HEK293 (cell line): Measurements from ENCODE around the gene ACAP2.
"Not testable (repeated sequence)": the region's sequence is repeated elsewhere in the genome, so short reads cannot be mapped to it uniquely, and the experiment has no call there.

Source experiments
- CTCF ChIA-PET: fragments of 350-600 bp; formaldehyde crosslinking; extraction: SDS; loops from one replicate; lab custom pipeline; 2021; ENCODE audit warnings: antibody characterized with exemption; lab: Yijun Ruan, JAX
- POLR2A ChIA-PET: fragments of 300-600 bp; formaldehyde crosslinking; extraction: SDS; loops from one replicate; lab custom pipeline; 2020; ENCODE audit warnings: antibody characterized with exemption, inconsistent platforms; lab: Yijun Ruan, JAX
- H3K27ac ChIP-seq: fragments of 200-500 bp; sonication (Bioruptor generic); 2 replicates; pipeline ENCODE4 v1.5.1; 2014; ENCODE audit warnings: low read depth, low read length, control low read depth, inconsistent platforms; ENCODE audit errors: extremely low read depth
- H3K36me3 ChIP-seq, 2 experiments: fragments of 200-500 bp in 1 of 2; sonication (Bioruptor generic) in 1 of 2; 1 replicate in 1 of 2; 2 replicates in 1 of 2; pipeline ENCODE4 v1.5.1; 2014 to 2017; ENCODE audit warnings: inconsistent platforms in 2 of 2, low read length in 2 of 2; ENCODE audit not compliant: control insufficient read depth in 2 of 2, insufficient read depth in 1 of 2
- H3K4me1 ChIP-seq: fragments of 200-500 bp; sonication (Bioruptor generic); 2 replicates; pipeline ENCODE4 v1.5.1; 2014; ENCODE audit warnings: mild to moderate bottlenecking, low read length, inconsistent platforms; ENCODE audit not compliant: control insufficient read depth, insufficient read depth
- H3K4me3 ChIP-seq: 2 replicates; pipeline ENCODE4 v1.5.1; 2011; ENCODE audit warnings: low read depth, mild to moderate bottlenecking, control low read depth, low read length, moderate library complexity
- H3K9me3 ChIP-seq: fragments of 200-500 bp; sonication (Bioruptor generic); 2 replicates; pipeline ENCODE4 v1.5.1; 2014; ENCODE audit warnings: low read depth, low read length, inconsistent platforms; ENCODE audit not compliant: control insufficient read depth, insufficient read depth
- ATF2 ChIP-seq: fragments of 450-650 bp; formaldehyde crosslinking; IDR thresholded peaks from 2 replicates; pipeline ENCODE4 v1.5.1; 2016; ENCODE audit warnings: missing biosample characterization, missing genetic modification characterization, low read depth
- GLI2 ChIP-seq: fragments of 450-650 bp; formaldehyde crosslinking; IDR thresholded peaks from 2 replicates; pipeline ENCODE4; 2017; ENCODE audit warnings: missing biosample characterization, missing genetic modification characterization, low read depth, borderline replicate concordance
- PATZ1 ChIP-seq: fragments of 450-650 bp; formaldehyde crosslinking; IDR thresholded peaks from 2 replicates; pipeline ENCODE4 v1.5.1; 2016; ENCODE audit warnings: missing biosample characterization, missing genetic modification characterization
- PRDM10 ChIP-seq: fragments of 450-650 bp; formaldehyde crosslinking; IDR thresholded peaks from 2 replicates; pipeline ENCODE4 v1.5.1; 2016; ENCODE audit warnings: missing biosample characterization, missing genetic modification characterization
- SETDB1 ChIP-seq: IDR thresholded peaks from one replicate; pipeline ENCODE4 v1.6.1; 2017; ENCODE audit warnings: mild to moderate bottlenecking, low read length, moderate library complexity, mixed read lengths; ENCODE audit not compliant: insufficient read length
- SP7 ChIP-seq: fragments of 450-650 bp; formaldehyde crosslinking; IDR thresholded peaks from 2 replicates; pipeline ENCODE4 v1.5.1; 2016; ENCODE audit warnings: missing biosample characterization, missing genetic modification characterization
- ZEB2 ChIP-seq: fragments of 450-650 bp; formaldehyde crosslinking; IDR thresholded peaks from 2 replicates; pipeline ENCODE4 v1.5.1; 2016; ENCODE audit warnings: missing biosample characterization, missing genetic modification characterization
- ZNF148 ChIP-seq: fragments of 450-650 bp; formaldehyde crosslinking; IDR thresholded peaks from 2 replicates; pipeline ENCODE4 v1.5.0; 2017; ENCODE audit warnings: missing biosample characterization, missing genetic modification characterization, borderline replicate concordance
- ZNF2 ChIP-seq: fragments of 450-650 bp; formaldehyde crosslinking; IDR thresholded peaks from 2 replicates; pipeline ENCODE4 v1.5.1; 2016; ENCODE audit warnings: missing biosample characterization, missing genetic modification characterization
- ZNF202 ChIP-seq: fragments of 450-650 bp; formaldehyde crosslinking; IDR thresholded peaks from 2 replicates; pipeline ENCODE4 v1.5.1; 2016; ENCODE audit warnings: missing biosample characterization, missing genetic modification characterization, borderline replicate concordance
- ZNF221 ChIP-seq: fragments of 450-650 bp; formaldehyde crosslinking; IDR thresholded peaks from 2 replicates; pipeline ENCODE4 v1.5.1; 2017; ENCODE audit warnings: missing biosample characterization, missing genetic modification characterization, borderline replicate concordance
- ZNF24 ChIP-seq: fragments of 450-650 bp; formaldehyde crosslinking; IDR thresholded peaks from 2 replicates; pipeline ENCODE4 v1.5.1; 2016; ENCODE audit warnings: missing biosample characterization, missing genetic modification characterization
- ZNF248 ChIP-seq: fragments of 450-650 bp; formaldehyde crosslinking; IDR thresholded peaks from 2 replicates; pipeline ENCODE4 v1.5.1; 2017; ENCODE audit warnings: missing biosample characterization, missing genetic modification characterization
- ZNF324 ChIP-seq: fragments of 450-650 bp; formaldehyde crosslinking; IDR thresholded peaks from 2 replicates; pipeline ENCODE4 v1.5.1; 2016; ENCODE audit warnings: missing biosample characterization, missing genetic modification characterization
- ZNF626 ChIP-seq: fragments of 450-650 bp; sonication (Bioruptor Pico); formaldehyde crosslinking; IDR thresholded peaks from 2 replicates; pipeline ENCODE4 v1.5.1; 2018; ENCODE audit warnings: missing biosample characterization, missing genetic modification characterization, inconsistent platforms
- ZNF658 ChIP-seq: fragments of 450-650 bp; formaldehyde crosslinking; IDR thresholded peaks from 2 replicates; pipeline ENCODE4; 2016; ENCODE audit warnings: missing biosample characterization, missing genetic modification characterization
- ZNF707 ChIP-seq: fragments of 450-650 bp; formaldehyde crosslinking; IDR thresholded peaks from 2 replicates; pipeline ENCODE4 v1.5.1; 2016; ENCODE audit warnings: missing biosample characterization, missing genetic modification characterization
- ZNF776 ChIP-seq: fragments of 450-650 bp; formaldehyde crosslinking; IDR thresholded peaks from 2 replicates; pipeline ENCODE4 v1.5.0; 2017; ENCODE audit warnings: missing biosample characterization, missing genetic modification characterization, borderline replicate concordance
- ZNF785 ChIP-seq: fragments of 450-650 bp; formaldehyde crosslinking; IDR thresholded peaks from 2 replicates; pipeline ENCODE4 v1.5.1; 2016; ENCODE audit warnings: missing biosample characterization, missing genetic modification characterization

The ACAP2 gene

GRCh38 chr3:195468391-195468776, 25.6 kb upstream of the ACAP2 start:
- H3K36me3 ChIP-seq = no peaks in the 10 kb centered on the region
- ChIA-PET CTCF (no interaction called here), POLR2A (no interaction called here)
- H3K4me1 ChIP-seq = no peaks in the 10 kb centered on the region
- TF ChIP-seq ZNF658 (no peak), SETDB1 (peak; percentile 81), ZNF785 (tag by site-specific recombination) (no peak), ZNF324 (tag by site-specific recombination) (no peak)
- no peak overlapping the region for H3K4me3 ChIP-seq
- no peaks in the 10 kb centered on the region for H3K9me3 ChIP-seq
- H3K27ac ChIP-seq = no peak overlapping the region

GRCh38 chr3:195467641-195468390, 25.0 kb upstream of the ACAP2 start:
- 0 out of 2 replicates have a peak, but pooled peaks have one; percentile 15 for TF ChIP-seq ATF2 (tag by site-specific recombination)
- no peak for TF ChIP-seq ZNF221 (tag by site-specific recombination)
- no peaks in the 10 kb centered on the region for H3K4me1 ChIP-seq
- H3K4me3 ChIP-seq = no peak overlapping the region
- H3K9me3 ChIP-seq = no peaks in the 10 kb centered on the region
- no peak overlapping the region for H3K27ac ChIP-seq
- no peaks in the 10 kb centered on the region for H3K36me3 ChIP-seq
- ChIA-PET POLR2A (no interaction called here), CTCF (no interaction called here)

- CTCF ChIA-PET = no interaction called here
- Histone ChIP-seq H3K4me3 (no peak overlapping the region), H3K4me1 (no peaks in the 10 kb centered on the region), H3K27ac (no peak overlapping the region), H3K36me3 (no peaks in the 10 kb centered on the region), H3K9me3 (no peaks in the 10 kb centered on the region)
- POLR2A ChIA-PET = no interaction called here
- TF ChIP-seq ZNF24 = no peak
- no peak for TF ChIP-seq ZNF202 (tag by site-specific recombination)
- no peak for TF ChIP-seq ZEB2 (tag by site-specific recombination)
- TF ChIP-seq ZNF707 (tag by site-specific recombination) = no peak
- TF ChIP-seq ZNF248 (tag by site-specific recombination) = no peak
- no peak for TF ChIP-seq ZNF2 (tag by site-specific recombination)
- no peak for TF ChIP-seq PATZ1 (tag by site-specific recombination)
- TF ChIP-seq SP7 (tag by site-specific recombination) = no peak
- TF ChIP-seq ZNF148 (tag by site-specific recombination) = no peak
- no peak for TF ChIP-seq GLI2
- no peak for TF ChIP-seq PRDM10
- TF ChIP-seq ZNF776 = no peak
- no peak for TF ChIP-seq ZNF626 (tag by site-specific recombination)
- TF ChIP-seq, all 188 proteins: peak for 0
These were observed 23.4 kb upstream of the ACAP2 start for GRCh38 chr3:195466251-195466650.

GRCh38 chr3:195462922-195463321, 20.1 kb upstream of the ACAP2 start:
- H3K4me3 ChIP-seq, H3K9me3 ChIP-seq, POLR2A ChIA-PET, H3K36me3 ChIP-seq, H3K4me1 ChIP-seq, H3K27ac ChIP-seq, CTCF ChIA-PET: not testable (repeated sequence)
